Hematopoietic multipotent progenitor cell treated with erythropoietin and hydrocortisone succinate and interleukin-3 and kit ligand, for 4 days (in vitro differentiated cells): ENCODE data around the gene MSMP.

Experiments used
- DNase-seq: peaks from one replicate; pipeline ENCODE4 v3.0.0-alpha.2; 2015

Gene MSMP

GRCh38 chr9:35717132-35717870 lies 36.8 kb downstream of the MSMP start:
- DNase-seq = no peak

DNA sequence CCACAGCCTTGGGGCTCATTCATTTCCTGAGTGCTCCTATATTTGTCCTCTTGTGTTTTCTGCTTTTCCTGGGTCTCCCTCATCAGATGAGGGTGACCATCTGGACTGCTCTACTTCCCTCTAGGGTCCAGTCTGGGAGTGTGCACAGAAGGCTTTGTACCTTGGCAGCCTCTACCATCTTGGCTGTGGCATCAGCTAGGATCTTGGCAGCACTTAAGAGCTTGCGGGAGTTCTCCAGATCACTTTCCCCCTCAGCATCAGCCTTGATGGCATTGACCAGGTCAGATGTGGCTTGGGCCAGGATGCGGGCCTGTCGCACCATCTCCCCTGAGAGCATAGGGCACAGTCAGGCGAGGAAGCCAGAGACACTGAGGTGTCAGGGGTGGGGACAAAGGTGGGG lies 37.8 kb downstream of the MSMP start:
- no peak for DNase-seq

- no peak for DNase-seq
Observed at GRCh38 chr9:35714579-35715252, 39.4 kb downstream of the MSMP start.

DNA sequence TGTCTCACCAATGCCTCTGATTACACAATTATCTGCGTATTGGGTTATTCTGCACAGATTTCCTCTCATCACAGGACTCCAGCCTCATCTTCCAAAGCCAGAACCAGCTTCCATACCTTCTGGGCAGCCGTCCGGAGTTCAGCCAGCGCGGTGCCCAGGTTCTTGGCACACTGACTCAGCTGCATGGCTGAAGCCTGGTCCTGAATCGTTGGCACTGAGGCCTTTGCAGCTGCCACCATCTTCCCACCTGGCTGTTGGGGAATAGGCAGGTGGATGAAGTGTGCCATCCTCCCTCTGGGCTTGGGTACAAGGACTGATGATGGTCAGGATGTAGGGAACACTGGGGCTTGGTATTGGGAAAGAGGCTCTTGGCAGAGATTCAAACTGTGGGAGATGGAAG lies 40.0 kb downstream of the MSMP start:
- no peak for DNase-seq

GRCh38 chr9:35713578-35713977 lies 40.5 kb downstream of the MSMP start:
- DNase-seq = no peak

DNA sequence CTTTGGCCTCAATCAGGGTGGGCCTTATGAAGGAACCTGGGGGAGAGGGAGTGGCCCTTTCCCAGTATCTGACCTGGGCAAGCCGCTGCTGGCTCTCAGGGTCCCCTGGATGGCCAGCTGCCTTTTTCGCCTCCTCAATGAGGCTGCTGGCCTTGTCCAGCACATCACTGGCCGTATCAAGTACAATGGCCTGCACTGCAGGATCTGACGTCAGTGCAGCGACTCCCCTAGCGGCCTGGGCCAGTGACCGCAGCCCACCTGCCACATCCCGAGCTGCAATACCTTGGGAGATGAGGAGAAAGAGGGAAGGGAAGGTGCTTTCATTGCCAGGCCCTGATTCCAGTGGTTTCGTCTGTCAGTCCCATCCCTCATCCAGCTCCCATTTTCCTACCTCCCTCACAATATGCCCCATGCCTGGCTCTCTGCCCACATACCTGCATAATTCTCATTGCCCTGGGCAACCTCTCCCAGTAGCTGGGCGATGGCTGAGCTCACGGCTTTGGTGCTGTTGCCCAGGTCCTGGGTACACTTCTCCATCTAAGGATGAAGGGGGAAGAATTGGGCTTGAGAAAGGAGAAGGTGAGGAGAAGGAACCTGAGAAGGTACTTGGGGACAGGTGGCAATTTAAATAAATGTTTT lies 41.2 kb downstream of the MSMP start:
- DNase-seq = no peak

DNA sequence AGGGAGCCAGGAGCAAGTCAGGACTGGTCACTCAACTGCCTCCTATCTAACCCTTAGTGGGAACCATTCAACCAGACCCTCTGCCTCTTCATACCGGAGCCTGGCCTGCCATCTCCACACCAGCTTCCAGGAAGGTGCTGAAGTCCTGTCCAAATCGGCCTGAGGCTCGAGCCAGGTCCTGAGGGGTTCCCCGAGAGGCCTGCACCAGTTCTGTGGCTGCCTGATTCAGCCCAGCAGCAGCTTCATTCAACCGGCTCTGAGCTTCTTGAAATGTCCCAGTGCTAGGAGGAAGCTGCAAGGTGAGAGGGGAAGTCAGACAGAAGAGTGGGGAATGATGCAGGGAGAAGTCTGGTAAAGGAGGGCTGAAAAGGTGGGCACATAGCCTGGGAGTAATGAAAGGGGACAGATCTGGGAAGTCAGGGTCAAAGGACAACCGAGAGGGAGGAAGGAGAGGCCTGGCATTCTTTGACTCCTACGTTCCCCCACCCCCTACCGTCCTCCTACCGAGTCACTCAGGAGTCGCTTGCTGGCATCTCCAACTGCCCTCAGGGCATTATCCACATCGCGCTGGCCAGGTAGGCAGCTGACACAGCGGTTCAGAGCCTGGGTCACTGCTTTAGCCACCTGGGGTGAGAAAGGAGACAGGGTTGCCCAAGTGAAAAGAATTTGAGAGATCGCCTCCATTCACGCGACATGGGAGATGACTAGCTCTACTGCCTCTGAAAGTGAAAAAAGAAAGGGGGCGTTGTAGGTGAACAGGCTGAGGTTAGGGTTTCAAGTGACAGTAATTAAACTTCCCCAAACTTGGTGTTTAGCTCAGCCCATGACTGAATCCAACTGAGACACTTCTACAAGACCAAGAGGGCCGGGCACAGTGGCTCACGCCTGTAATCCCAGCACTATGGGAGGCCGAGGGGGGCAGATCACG lies 42.3 kb downstream of the MSMP start:
- no peak for DNase-seq

DNA sequence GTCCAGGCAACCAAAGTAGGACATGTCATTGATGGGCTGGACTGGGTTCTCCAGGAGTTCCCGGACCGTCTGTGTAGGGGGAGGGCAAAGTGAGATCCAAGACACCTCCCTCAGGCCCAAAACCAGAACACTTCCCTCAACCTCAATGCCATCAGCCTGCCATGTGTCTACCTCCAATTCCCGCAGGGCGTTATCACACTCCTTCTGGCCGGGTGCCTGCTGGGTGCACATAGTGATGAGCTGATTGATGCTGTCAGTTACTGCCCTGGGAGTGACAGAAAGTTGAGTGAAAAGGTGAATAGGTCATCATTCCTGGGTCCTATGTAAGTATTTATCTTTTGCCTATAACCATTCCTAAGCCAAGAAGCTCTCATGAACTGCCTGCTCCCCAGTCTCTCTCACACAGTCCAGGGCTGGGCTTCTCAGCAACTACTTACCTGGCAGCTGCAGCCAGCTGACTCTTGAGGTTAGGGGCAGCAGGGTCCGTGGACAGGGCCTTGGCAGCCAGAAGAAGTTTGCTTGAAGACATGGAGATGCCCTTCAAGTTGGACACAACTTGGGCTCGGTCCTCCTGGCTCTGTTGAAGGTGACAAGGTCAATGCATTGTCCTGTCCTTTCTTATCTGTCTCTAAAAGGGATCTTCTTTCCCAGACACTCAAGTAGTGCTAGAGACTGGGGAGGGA lies 43.1 kb downstream of the MSMP start:
- DNase-seq = no peak

GRCh38 chr9:35708146-35708545 lies 45.9 kb downstream of the MSMP start:
- no peak for DNase-seq

DNA sequence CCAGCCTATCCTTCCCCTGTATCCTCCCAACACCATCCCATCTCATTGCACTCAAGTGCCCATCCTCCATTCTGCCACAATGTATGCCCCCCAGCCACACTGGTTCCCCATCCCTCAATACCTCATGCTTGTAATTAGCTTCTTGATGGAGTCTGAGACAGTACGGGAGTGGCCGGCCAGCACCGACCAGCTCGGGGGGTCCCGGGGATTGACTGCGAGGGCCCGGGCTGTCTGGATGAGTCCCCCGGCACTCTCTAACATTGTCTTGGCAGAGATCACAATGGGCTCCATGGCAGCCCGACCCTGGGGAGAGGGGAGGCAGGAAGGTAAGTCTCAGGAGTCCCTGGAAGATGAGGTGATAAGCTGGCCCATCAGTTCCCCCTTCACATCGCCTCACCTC lies 47.1 kb downstream of the MSMP start:
- DNase-seq = no peak

DNA sequence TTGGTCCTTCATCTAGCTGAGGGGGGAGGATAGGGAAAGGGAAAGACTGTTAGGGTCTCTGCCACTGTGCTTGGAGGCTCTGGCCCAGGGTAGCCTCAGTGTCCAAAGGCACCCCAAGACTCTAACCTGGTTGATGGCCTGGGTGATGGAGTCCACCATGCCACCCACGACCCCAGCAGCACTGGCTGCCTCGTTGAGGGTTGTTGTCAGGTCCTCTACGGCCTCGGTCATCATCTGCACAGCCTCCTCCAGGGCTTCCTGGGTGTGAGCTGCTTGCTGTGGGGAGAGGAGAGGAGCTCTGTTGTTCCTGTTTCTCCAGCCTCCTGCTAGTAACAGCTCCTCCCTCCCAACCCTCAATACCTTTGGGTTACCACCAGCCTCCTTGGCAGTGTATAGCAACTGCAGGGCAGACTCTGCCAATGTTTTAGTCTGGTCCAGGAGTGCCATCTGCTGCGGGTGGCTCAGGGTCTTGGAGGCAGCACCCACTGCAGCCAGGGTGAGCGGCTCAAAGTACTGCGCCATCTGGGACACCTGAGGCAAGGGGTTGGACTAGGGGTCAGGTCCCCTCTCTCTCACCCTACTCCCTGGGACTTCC lies 48.1 kb downstream of the MSMP start:
- no peak for DNase-seq

DNA sequence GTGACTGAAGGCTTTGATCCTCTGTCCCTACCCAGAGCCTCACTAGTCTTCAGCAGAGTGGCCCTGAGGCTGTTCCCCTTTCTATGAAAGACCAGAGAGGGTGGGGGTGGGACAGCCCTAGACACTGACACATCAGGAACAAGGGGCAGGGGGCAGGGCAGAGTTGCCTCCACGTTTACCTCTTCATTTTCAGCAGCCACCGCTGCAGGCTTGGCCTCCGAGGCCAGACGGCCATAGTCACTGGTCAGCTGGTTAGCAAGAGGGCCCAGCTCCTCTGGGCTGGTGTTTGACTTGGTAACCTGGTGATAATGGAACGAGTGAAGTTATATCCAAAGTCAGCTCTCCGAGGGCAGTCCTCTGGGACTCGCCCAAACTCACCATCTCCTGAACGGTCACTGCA lies 48.7 kb downstream of the MSMP start:
- no peak for DNase-seq

GRCh38 chr9:35703906-35704672 lies 50.0 kb downstream of the MSMP start:
- DNase-seq = no peak
